ENCODE measurements around the gene KRIT1. TPM values are rescaled to one million over a fixed set of nuclear protein-coding genes. Genes with fewer than 3 reads are reported as not detected.
A peak's percentile ranks its signal among the peaks of the same experiment; 100 is the strongest.
"Not testable (repeated sequence)": the region's sequence is repeated elsewhere in the genome, so short reads cannot be mapped to it uniquely, and the experiment has no call there.

KRIT1 gene
- total RNA-seq, 2 experiments from 2014 or later, result 28.6 to 30.2 TPM

DNA sequence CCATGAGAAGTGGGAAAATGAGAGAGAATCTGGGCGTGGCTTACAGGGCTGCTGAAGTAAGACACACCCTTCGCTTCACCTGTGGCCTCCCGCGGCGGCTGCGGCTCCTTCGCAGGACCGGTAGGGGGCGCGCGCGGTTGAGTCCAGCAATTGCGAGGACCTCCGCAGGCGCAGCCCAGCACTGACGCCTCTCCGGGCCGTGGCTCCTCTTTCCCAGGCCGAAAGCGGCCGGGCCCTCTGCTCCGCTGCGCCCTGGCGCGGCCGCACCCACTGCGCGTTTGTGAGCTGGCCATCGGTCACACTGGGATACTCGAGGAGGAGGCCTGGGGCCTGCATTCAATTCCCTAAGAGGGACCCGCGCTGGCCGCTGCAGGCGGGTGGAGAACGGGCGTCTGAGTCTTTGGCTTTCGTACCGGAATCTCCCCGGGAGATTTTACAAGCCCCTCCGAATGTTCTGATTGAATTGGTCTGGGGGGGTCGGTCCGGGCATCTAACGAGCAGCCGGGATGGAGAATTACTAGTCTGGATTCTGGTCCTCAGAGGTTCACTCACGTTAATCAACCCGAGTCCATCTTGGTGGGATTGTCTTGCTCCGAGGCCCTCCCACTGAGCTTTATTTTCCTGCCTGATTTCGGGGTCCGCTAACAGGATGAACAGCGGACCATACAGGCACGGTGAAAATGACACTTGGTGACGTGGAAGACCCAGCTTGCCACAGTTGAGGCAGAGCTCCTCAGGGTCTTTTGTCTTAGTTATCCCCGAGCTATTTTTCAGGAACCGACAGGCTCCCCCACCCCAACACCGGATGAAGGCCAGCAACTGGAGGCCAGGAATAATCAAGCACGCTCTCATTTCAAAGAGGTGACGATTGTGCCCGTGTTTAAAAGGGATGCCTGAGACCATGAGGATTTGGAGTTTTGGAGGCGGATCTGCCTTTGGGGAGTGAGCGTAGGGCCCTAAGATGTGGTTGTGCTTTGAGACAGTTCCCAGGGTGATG lies 66.5 kb downstream of the KRIT1 start, which contains the start of gene LRRD1:
TSS of gene LRRD1 (minus strand) at position 215 of the 997 bp plus-strand sequence. CDS start 13,940 bp downstream, outside the sequence.
- CTCF ChIA-PET, result interaction anchor here (0.6 to 1.5 kb wide), 24 partner anchors 9 to 1648 kb away, joined by 3 to 8 read pairs (median 3); partner anchors contain the start of gene GATAD1
- Mint-ChIP-seq H3K9me3 (no peaks in the 10 kb centered on the region), H3K4me3 (peak within 1 kb of the TSS; percentile 71), H3K36me3 (ENCODE audit: low read depth) (no peaks in the 10 kb centered on the region), H3K4me1 (ENCODE audit: low read depth) (peaks cover 5% of the 10 kb centered on the region), H3K27ac (no peak within 1 kb of the TSS), H3K27me3 (peaks cover 6% of the 10 kb centered on the region)
- TF ChIP-seq, protein P1, sequence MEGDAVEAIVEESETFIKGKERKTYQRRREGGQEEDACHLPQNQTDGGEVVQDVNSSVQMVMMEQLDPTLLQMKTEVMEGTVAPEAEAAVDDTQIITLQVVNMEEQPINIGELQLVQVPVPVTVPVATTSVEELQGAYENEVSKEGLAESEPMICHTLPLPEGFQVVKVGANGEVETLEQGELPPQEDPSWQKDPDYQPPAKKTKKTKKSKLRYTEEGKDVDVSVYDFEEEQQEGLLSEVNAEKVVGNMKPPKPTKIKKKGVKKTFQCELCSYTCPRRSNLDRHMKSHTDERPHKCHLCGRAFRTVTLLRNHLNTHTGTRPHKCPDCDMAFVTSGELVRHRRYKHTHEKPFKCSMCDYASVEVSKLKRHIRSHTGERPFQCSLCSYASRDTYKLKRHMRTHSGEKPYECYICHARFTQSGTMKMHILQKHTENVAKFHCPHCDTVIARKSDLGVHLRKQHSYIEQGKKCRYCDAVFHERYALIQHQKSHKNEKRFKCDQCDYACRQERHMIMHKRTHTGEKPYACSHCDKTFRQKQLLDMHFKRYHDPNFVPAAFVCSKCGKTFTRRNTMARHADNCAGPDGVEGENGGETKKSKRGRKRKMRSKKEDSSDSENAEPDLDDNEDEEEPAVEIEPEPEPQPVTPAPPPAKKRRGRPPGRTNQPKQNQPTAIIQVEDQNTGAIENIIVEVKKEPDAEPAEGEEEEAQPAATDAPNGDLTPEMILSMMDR (IDR thresholded peaks at IDR 0.05), result peak; percentile 95
- ATAC-seq, result peak; percentile 100
- peak; percentile 94 for DNase-seq
- POLR2A ChIA-PET, result interaction anchor here (0.7 to 1.3 kb wide), 5 partner anchors 16 to 268 kb away, joined by 3 read pairs; partner anchors contain the start of gene GATAD1
- intact Hi-C loops (cut with micrococcal nuclease), result no loop called here

DNA sequence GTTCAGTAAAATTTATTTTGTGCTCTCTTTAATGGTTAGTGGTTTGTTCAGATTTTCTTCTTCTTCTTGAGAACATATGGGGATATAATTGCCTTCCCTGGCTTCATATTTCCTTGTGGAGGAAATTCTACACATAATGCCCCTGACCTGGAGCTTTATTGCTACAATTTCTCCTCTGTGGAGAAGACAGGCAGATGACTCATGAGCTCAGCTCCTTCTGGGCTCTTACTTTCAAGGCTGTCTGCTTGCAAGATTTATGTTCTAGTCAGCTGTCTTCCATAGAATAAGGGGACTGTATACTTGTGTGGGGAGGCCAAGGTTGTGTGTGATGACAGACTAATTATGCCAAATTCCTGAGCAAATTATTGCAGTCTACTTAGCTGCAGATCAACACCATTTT lies 68.4 kb downstream of the KRIT1 start:
- TF ChIP-seq, protein P1 (IDR thresholded peaks at IDR 0.05), result no peak
- Mint-ChIP-seq H3K4me1 (ENCODE audit: low read depth) (peaks cover 5% of the 10 kb centered on the region), H3K4me3 (no peak overlapping the region), H3K27me3 (peaks cover 14% of the 10 kb centered on the region), H3K9me3 (no peaks in the 10 kb centered on the region), H3K27ac (no peak overlapping the region), H3K36me3 (ENCODE audit: low read depth) (no peaks in the 10 kb centered on the region)
- POLR2A ChIA-PET, result interaction anchor here (0.9 to 1.2 kb wide), 2 partner anchors 15 to 42 kb away, joined by 3 read pairs; no protein-coding TSS in a partner anchor
- intact Hi-C loops (cut with micrococcal nuclease), result no loop called here
- CTCF ChIA-PET, result interaction anchor here (0.8 to 1.4 kb wide), 2 partner anchors 15 to 270 kb away, joined by 3 to 11 read pairs; partner anchors contain the start of gene GATAD1
- DNase-seq (no peak), ATAC-seq (no peak)

DNA sequence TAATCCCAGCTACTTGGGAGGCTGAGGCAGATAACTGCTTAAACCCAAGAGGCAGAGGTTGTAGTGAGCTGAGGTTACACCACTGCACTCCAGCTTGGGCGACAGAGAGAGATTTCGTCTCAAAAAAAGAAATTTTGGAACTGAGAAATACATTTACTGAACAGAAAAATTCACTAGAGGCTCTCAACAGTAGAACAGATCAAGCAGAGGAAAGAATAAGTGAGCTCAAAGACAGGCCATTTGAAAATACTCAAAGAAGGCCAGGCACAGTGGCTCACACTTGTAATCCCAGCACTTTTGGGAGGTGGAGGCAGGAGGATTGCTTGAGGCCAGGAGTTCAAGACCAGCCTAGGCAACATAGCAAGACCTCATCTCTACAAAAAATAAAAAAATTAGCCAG lies 76.2 kb downstream of the KRIT1 start:
- DNase-seq; POLR2A ChIA-PET; H3K36me3 Mint-ChIP-seq (ENCODE audit: low read depth); H3K9me3 Mint-ChIP-seq; intact Hi-C loops (cut with micrococcal nuclease); H3K27ac Mint-ChIP-seq; H3K4me1 Mint-ChIP-seq (ENCODE audit: low read depth); ATAC-seq; H3K27me3 Mint-ChIP-seq; H3K4me3 Mint-ChIP-seq: not testable (repeated sequence)
- CTCF ChIA-PET, result interaction anchor here (1.1 kb wide), 1 partner anchor 10 kb away, joined by 4 read pairs; no protein-coding TSS in a partner anchor

DNA sequence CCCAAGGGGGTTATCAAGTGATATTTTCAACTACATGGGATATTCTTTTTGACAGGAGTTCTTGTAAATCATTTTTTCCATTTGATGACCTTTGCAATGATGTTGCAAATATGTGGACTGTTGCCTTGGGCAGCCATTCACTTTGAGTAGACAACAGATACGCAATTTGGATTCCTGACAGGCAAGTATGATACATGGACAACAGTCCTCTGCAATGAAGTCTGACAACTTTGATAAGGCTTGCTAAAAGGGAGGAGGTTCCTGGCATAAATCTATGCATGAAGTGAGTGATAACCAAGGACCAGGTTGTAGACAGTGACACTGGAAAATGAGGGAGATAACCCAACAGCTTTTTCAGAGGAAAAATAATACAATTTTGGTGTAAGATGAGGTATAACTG lies 84.4 kb downstream of the KRIT1 start:
- Mint-ChIP-seq H3K9me3 (no peaks in the 10 kb centered on the region), H3K4me3 (no peak overlapping the region), H3K36me3 (ENCODE audit: low read depth) (no peaks in the 10 kb centered on the region), H3K4me1 (ENCODE audit: low read depth) (no peaks in the 10 kb centered on the region), H3K27ac (no peak overlapping the region), H3K27me3 (peaks cover 10% of the 10 kb centered on the region)
- TF ChIP-seq, protein P1 (IDR thresholded peaks at IDR 0.05), result no peak
- intact Hi-C loops (cut with micrococcal nuclease), result no loop called here
- DNase-seq (no peak), ATAC-seq (no peak)
- ChIA-PET POLR2A (no interaction called here), CTCF (interaction anchor here (0.9 to 1.2 kb wide), 2 partner anchors 11 to 18 kb away, joined by 3 to 5 read pairs; partner anchors contain the start of gene LRRD1)

DNA sequence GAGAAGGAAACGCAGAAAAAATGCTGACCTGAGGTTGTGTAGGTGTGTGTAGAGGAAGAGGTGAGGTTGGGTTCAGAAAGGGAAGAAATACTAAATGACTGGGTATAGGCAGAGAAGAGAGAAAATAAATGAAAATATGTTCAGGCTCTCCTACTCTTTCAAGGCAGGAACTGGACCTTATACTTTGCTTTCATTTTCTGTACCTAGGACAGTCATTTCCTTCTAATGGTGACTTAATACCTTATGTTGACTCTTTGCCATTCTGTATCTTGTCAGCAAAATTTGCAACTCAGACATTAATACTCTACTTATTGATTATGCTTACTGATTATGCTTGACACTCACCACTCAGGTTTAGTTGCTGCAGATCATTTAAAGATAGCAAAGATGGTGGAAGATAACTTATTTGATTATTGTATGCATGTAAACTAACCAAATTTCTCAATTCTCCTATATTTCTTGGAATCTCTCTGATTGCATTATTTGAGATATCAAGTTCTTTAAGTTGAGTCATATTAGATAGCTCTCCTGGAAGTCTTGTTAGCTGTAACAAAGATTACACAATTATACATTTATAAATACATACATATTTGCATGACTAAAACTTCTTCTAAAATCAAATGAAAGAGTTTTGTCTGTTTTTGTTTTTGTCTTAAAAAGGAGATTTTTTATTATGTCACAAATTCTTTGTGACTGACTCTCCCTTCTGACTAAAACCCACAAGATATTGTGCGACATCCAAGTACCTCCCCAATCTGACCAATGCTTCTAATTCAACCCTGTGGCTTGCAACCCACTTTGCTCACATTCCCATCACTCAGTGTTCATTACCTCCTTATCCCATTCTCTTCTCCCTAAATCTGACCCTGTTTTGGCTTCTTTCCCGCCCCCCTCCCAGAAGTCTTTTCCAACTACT lies 86.8 kb downstream of the KRIT1 start:
- intact Hi-C loops (cut with micrococcal nuclease), result no loop called here
- ATAC-seq, result no peak
- Mint-ChIP-seq H3K9me3 (no peaks in the 10 kb centered on the region), H3K4me3 (no peak overlapping the region), H3K27ac (no peak overlapping the region), H3K36me3 (ENCODE audit: low read depth) (no peaks in the 10 kb centered on the region), H3K4me1 (ENCODE audit: low read depth) (no peaks in the 10 kb centered on the region), H3K27me3 (peaks cover 9% of the 10 kb centered on the region)
- POLR2A ChIA-PET, result no interaction called here
- no peak for DNase-seq
- TF ChIP-seq, protein P1 (IDR thresholded peaks at IDR 0.05), result no peak
- CTCF ChIA-PET, result interaction anchor here (1.1 kb wide), 1 partner anchor 21 kb away, joined by 3 read pairs; no protein-coding TSS in a partner anchor
